Right cardiac atrium (tissue), 5 donors: ENCODE data around the gene DCLK1. TPM values are rescaled to one million over a fixed set of nuclear protein-coding genes. Genes with fewer than 3 reads are reported as not detected.
"Not testable (repeated sequence)": the region's sequence is repeated elsewhere in the genome, so short reads cannot be mapped to it uniquely, and the experiment has no call there.

Experiments used
- ATAC-seq, 2 donors: fragments of 200-7000 bp; cut with Tn5 transposase; one replicate each; pipeline versions ENCODE4 v1.8.0 to v1.9.1; 2020; ENCODE audit warnings: moderate library complexity in 2 of 2, mild to moderate bottlenecking in 1 of 2
- DNase-seq, 3 donors: peaks; one replicate each; pipeline ENCODE4 v3.0.0-alpha.2; 2020
- H3K27ac ChIP-seq: one replicate; pipeline ENCODE4 v1.5.1; 2013; ENCODE audit warnings: mild to moderate bottlenecking, low read length, control low read depth, moderate library complexity
- H3K27me3 ChIP-seq: one replicate; pipeline ENCODE4 v1.6.1; 2013; ENCODE audit not compliant: control insufficient read depth, insufficient read depth
- H3K4me1 ChIP-seq: one replicate; pipeline ENCODE4 v1.6.1; 2013; ENCODE audit warnings: low read length; ENCODE audit not compliant: control insufficient read depth, insufficient read depth
- H3K4me3 ChIP-seq: one replicate; pipeline ENCODE4 v1.5.1; 2013; ENCODE audit warnings: low read length, control low read depth
- H3K9me3 ChIP-seq: one replicate; pipeline ENCODE4 v1.6.1; 2013; ENCODE audit warnings: low read length; ENCODE audit not compliant: control insufficient read depth
- WGBS: extraction: QIAGEN DNeasy Blood & Tissue Kit; methylation state at CpG from one replicate; pipeline ENCODE4 v1.1.7; 2013; 5-methylcytosine and 5-hydroxymethylcytosine counted together
- intact Hi-C, 4 donors: fragments of 100-400 bp; cut with DNase I; formaldehyde crosslinking; loops; one replicate each; pipeline versions ENCODE4 v1.11.0 to v1.14.0; 2022 to 2023
- polyA plus RNA-seq: library from polyadenylated mRNA; stranded (reverse); fragments of 200-250 nt; gene quantifications from one replicate; pipeline ENCODE4 v1.2.3, GENCODE V29; 2013
- total RNA-seq, 4 donors: library from RNA; stranded (reverse); fragmentation: NEBNext Ultra II Directional; extraction: Animal tissue kit (Norgen Biotek cat#: 25700); gene quantifications; one replicate each; pipeline ENCODE4 v1.2.1, GENCODE V29; 2021
- donor health status: healthy with polysubstance abuse.
- donor health status: DM: no; HTN: yes; CAD: no.
- donor health status: DM: no; HTN: no; CAD: no.
- donor health status: DM: no; HTN: yes; CAD: no; lungs with severe emphysema.
- donor health status: DM: yes; HTN: yes; CAD: no.

The DCLK1 gene
- total and polyA plus RNA-seq, 5 donors = 5.1 to 19.8 (median 16.1) TPM

DNA sequence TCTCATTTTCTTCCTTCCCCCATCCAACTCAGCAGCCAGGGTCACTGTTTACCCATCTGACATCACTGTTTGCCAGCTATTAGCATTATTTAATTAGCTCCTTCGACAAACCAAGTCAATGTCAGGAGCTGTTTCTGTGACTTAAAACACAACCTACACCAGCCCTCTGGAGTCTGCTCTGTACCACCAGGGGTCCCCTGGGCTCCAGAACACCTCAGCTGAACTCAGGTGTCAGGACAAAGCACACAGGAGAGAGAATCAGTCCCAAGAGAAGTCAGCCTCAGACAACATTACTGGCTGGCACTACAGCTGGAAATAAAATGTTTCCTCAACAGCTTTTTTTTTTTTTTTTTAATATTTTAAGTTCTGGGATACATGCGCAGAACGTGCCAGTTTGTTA is 45.1 kb downstream of the DCLK1 start:
- intact Hi-C loops = no loop called here
- ATAC-seq (no peak), DNase-seq (no peak)
- Histone ChIP-seq H3K4me3 (no peak overlapping the region), H3K27ac (no peak overlapping the region), H3K27me3 (no peaks in the 10 kb centered on the region), H3K9me3 (no peaks in the 10 kb centered on the region), H3K4me1 (peaks cover 4% of the 10 kb centered on the region)
- 69% methylated on average over 3 of the region's 3 CpGs for WGBS

GRCh38 chr13:36084131-36084530 is 47.1 kb downstream of the DCLK1 start:
- intact Hi-C loops = no loop called here
- DNase-seq (no peak), ATAC-seq (no peak)
- Histone ChIP-seq H3K4me1 (peaks cover 2% of the 10 kb centered on the region), H3K27me3 (no peaks in the 10 kb centered on the region), H3K27ac (no peak overlapping the region), H3K9me3 (no peaks in the 10 kb centered on the region), H3K4me3 (no peak overlapping the region)
- WGBS = 76% methylated on average over 6 of the region's 6 CpGs

GRCh38 chr13:36082806-36083205 is 48.4 kb downstream of the DCLK1 start:
- intact Hi-C loops = no loop called here
- H3K4me1 ChIP-seq = no peaks in the 10 kb centered on the region
- ATAC-seq (no peak), DNase-seq (no peak)
- no peaks in the 10 kb centered on the region for H3K9me3 ChIP-seq
- H3K27me3 ChIP-seq = no peaks in the 10 kb centered on the region
- WGBS = 62% methylated on average over 2 of the region's 2 CpGs
- H3K4me3 ChIP-seq = no peak overlapping the region
- no peak overlapping the region for H3K27ac ChIP-seq

DNA sequence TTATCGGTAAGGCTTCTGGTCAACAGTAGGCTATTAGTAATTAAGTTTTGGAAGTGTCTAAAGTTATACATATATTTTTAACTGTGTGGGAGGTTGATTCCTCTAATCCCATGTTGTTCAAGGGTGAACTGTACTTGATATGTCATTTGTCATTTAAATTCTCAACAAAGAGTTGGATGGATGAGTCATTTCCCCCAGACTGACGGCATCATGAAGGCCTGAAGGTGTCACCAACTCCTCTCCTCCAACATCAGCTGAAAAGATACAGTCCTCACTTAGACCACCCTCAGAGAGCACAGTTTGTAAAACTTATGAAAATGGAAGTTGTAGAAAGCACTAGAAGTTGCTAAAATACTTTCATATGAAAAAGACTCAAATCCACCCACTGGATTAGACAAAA is 48.8 kb downstream of the DCLK1 start:
- 74% methylated on average over 2 of the region's 2 CpGs for WGBS
- Histone ChIP-seq H3K27me3 (no peaks in the 10 kb centered on the region), H3K27ac (no peak overlapping the region), H3K4me1 (no peaks in the 10 kb centered on the region), H3K9me3 (no peaks in the 10 kb centered on the region), H3K4me3 (no peak overlapping the region)
- DNase-seq = no peak
- ATAC-seq = no peak
- intact Hi-C loops = no loop called here

GRCh38 chr13:36076211-36076610 is 55.0 kb downstream of the DCLK1 start:
- Histone ChIP-seq H3K9me3 (no peaks in the 10 kb centered on the region), H3K4me1 (no peaks in the 10 kb centered on the region), H3K4me3 (no peak overlapping the region), H3K27ac (no peak overlapping the region), H3K27me3 (no peaks in the 10 kb centered on the region)
- ATAC-seq (no peak), DNase-seq (no peak)
- intact Hi-C loops = no loop called here

DNA sequence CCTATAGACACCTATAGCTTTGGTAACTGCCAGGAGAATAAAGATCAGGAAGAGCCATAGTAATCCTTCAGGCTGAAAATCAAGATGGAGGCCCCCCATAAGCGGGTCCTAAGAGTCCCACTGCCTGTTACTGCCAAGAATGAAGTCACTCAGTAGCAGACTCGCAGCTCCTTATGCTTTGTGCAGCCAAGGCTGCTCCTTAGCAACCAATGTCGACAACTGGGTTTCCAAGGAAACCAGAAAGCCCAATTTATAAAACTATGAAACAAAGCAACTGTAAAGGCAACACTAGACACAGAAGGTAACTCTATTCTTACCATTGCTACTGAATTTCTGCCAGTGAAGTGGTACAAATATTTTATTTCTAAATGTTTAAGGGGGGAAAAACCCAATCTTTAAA is 56.5 kb downstream of the DCLK1 start:
- DNase-seq (peak; percentile 39 to 62 (median 46)), ATAC-seq (peak; percentile 53 to 64)
- no peaks in the 10 kb centered on the region for H3K9me3 ChIP-seq
- no peaks in the 10 kb centered on the region for H3K27me3 ChIP-seq
- H3K4me3 ChIP-seq = no peak overlapping the region
- no peaks in the 10 kb centered on the region for H3K4me1 ChIP-seq
- no peak overlapping the region for H3K27ac ChIP-seq
- intact Hi-C loops = no loop called here
- 38% methylated on average over 3 of the region's 3 CpGs for WGBS

GRCh38 chr13:36072152-36072935 is 58.8 kb downstream of the DCLK1 start:
- no peaks in the 10 kb centered on the region for H3K27me3 ChIP-seq
- DNase-seq = no peak
- intact Hi-C loops = no loop called here
- H3K27ac ChIP-seq = no peak overlapping the region
- no peaks in the 10 kb centered on the region for H3K9me3 ChIP-seq
- H3K4me1 ChIP-seq = no peaks in the 10 kb centered on the region
- no peak for ATAC-seq
- 66% methylated on average over 4 of the region's 4 CpGs for WGBS
- H3K4me3 ChIP-seq = no peak overlapping the region

DNA sequence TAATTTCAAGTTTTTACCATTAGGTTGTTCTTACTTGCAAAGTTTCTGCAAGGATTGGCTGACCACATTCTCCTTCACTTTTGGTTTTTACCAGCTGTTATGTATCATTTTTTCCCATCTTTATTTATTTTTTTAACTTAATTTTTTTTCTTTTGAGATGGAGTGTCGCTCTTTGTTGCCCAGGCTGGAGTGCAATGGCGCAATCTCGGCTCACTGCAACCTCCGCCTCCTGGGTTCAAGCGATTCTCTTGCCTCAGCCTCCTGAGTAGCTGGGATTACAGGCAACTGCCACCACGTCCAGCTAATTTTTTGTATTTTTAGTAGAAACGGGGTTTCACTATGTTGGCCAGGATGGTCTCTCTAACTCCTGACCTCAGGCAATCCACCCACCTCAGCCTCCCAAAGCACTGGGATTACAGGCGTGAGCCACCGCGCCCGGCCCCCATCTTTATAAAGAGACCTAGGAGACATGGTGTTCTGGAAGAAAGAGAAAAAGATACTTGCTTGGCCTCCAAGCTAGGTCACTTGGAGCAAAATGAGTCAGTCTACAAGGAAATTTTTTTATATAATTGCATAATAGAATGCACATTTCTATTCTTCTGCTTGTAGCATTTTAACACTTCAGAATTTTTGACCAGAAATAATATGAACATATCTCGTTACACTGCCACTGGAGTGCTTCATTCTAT is 60.5 kb downstream of the DCLK1 start:
- peak; percentile 31 to 81 (median 58) for DNase-seq
- intact Hi-C loops, H3K4me1 ChIP-seq, H3K9me3 ChIP-seq, H3K27me3 ChIP-seq, H3K27ac ChIP-seq, H3K4me3 ChIP-seq: not testable (repeated sequence)
- peak; percentile 61 to 65 for ATAC-seq
- 71% methylated on average over 12 of the region's 12 CpGs for WGBS

DNA sequence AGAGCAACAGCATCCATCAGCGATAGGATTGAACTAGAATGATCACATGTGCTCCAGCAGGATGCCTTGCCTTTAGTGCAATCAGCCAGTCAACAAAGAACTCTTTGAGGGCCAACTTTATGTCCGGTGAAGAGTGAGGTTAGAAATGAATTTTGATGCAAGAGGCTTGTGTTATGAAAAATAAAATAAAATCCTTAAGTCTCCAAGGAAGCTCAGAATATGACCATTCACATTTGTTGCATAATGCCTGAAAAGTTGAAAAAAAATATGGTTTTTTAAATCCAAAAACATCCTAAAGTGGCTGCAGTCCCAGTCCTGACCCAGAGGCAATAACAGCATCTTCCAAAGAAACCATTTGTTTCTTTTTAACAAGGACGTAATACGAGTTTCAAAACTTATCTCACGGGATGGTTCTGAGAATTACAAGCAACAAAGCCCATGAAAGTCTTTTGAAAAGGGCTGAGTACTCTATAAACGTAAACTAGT is 61.3 kb downstream of the DCLK1 start:
- intact Hi-C loops = no loop called here
- DNase-seq = peak in 2 of 3 donors; percentile 21 to 56
- 56% methylated on average over 6 of the region's 6 CpGs for WGBS
- peak; percentile 81 to 87 for ATAC-seq
- Histone ChIP-seq H3K4me3 (no peak overlapping the region), H3K27ac (no peak overlapping the region), H3K9me3 (no peaks in the 10 kb centered on the region), H3K27me3 (no peaks in the 10 kb centered on the region), H3K4me1 (no peaks in the 10 kb centered on the region)

- DNase-seq (no peak), ATAC-seq (no peak)
- Histone ChIP-seq H3K27ac (no peak overlapping the region), H3K27me3 (no peaks in the 10 kb centered on the region), H3K4me3 (no peak overlapping the region), H3K9me3 (no peaks in the 10 kb centered on the region), H3K4me1 (no peaks in the 10 kb centered on the region)
- intact Hi-C loops = no loop called here
- 75% methylated on average over 3 of the region's 3 CpGs for whole genome bisulfite sequencing
These were observed 62.2 kb downstream of the DCLK1 start for GRCh38 chr13:36068991-36069390.

DNA sequence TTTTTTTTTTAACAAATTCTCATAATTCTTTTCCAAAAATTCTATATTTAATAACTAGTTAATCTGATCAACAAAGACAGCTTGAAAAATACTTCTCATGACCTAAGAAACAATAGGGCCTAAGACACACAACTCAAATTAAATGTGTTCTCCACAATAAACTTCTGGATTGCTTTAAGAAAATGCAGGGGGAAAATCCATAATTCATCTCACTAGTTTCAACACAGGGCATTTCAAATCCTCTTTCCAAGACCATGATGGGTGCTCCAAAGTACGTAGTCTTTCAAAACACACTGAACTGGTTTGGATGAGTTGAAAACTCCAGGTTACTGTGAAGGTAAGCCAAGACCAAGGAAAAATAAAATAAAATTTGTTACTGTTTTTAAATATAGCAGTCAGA is 62.6 kb downstream of the DCLK1 start:
- no peaks in the 10 kb centered on the region for H3K9me3 ChIP-seq
- WGBS = 78% methylated on average over 1 of the region's 1 CpG
- DNase-seq (no peak), ATAC-seq (no peak)
- intact Hi-C loops = no loop called here
- H3K27ac ChIP-seq = no peak overlapping the region
- H3K27me3 ChIP-seq = no peaks in the 10 kb centered on the region
- H3K4me3 ChIP-seq = no peak overlapping the region
- H3K4me1 ChIP-seq = no peaks in the 10 kb centered on the region
